ENCODE results near the gene CD177. TPM values are rescaled to one million over a fixed set of nuclear protein-coding genes. Genes with fewer than 3 reads are reported as not detected.
"Not testable (repeated sequence)": the region's sequence is repeated elsewhere in the genome, so short reads cannot be mapped to it uniquely, and the experiment has no call there.

The CD177 gene
- total RNA-seq, 2 experiments from 2014 or later, result not detected

DNA sequence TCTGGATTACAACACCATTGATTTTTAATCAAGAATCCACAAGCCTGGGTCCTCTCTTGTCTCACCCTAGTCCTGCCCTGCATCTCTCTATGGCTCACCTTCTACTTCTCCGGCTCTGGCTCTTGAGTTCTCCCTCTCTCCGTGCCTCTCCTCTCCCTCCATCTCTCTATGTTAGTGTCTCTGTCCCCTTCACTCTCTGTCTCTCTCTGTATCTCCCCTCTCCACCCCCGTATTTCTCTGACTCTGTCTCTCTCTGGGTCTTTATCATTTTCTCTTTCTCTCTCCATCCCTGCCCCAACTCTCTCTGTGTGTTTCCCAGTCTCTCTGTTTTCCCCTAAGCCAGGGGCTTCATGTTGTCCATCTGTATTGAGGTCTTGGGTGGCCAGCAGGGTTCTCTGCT, 12.4 kb upstream of the CD177 start:
- POLR2A ChIA-PET; CTCF ChIA-PET; H3K27ac Mint-ChIP-seq; H3K4me1 Mint-ChIP-seq; H3K36me3 Mint-ChIP-seq (ENCODE audit: low read depth); H3K27me3 Mint-ChIP-seq; DNase-seq; H3K9me3 Mint-ChIP-seq; H3K4me3 Mint-ChIP-seq: not testable (repeated sequence)

- H3K4me1 Mint-ChIP-seq; H3K27ac Mint-ChIP-seq; CTCF ChIA-PET; DNase-seq; H3K9me3 Mint-ChIP-seq; H3K27me3 Mint-ChIP-seq; POLR2A ChIA-PET; H3K4me3 Mint-ChIP-seq; H3K36me3 Mint-ChIP-seq (ENCODE audit: low read depth): not testable (repeated sequence)
Observed at GRCh38 chr19:43342104-43342503, 11.4 kb upstream of the CD177 start.

DNA sequence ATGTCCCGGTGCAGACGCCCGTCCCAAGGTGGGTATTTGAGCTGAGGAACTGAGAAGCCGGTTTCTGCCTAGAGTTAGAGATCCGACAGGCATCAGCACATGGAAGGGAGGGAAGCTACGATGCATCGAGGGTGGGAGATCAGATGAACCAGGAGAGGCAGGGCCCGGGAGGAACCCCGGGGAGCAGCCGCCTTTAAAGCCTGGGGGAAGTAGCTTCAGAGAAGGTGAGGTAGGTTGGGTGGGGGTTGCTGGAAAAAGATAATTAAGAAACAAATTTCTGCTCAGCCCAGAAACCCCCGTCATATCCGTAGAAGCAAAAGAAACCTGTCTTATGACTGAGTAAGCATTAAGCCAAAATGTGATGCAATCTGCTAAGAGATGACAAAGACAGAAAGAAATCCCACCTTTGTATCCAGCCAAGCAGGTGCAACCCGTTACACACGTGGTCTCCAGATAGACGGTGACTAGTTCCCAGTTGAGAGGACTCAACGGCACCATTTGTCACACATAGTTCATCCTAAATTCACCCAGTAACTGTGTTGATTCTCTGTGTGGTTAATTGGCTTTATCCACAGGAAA, 9.1 kb upstream of the CD177 start:
- H3K27me3 Mint-ChIP-seq; H3K4me1 Mint-ChIP-seq; POLR2A ChIA-PET; H3K9me3 Mint-ChIP-seq; H3K4me3 Mint-ChIP-seq; CTCF ChIA-PET; H3K36me3 Mint-ChIP-seq (ENCODE audit: low read depth); H3K27ac Mint-ChIP-seq; DNase-seq: not testable (repeated sequence)

DNA sequence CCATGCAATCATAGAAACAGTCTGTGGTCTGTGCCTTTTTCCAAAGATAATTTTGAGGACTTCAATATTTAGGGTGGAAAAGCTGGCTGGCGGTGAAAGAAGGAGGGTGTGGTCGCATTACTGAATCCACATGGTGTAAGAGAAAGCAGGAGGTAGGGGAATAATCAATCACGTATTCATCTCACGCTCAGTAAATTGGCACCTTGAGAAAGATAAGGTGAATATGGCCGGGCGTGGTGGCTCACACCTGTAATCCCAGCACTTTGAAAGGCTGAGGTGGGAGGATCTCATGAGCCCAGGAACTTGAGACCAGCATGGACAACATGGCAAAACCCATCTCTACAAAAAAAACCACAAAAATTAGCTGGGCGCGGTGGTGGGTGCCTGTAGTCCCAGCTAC, 3.7 kb upstream of the CD177 start:
- H3K36me3 Mint-ChIP-seq (ENCODE audit: low read depth); H3K27ac Mint-ChIP-seq; H3K27me3 Mint-ChIP-seq; CTCF ChIA-PET; H3K4me1 Mint-ChIP-seq; H3K4me3 Mint-ChIP-seq; DNase-seq; H3K9me3 Mint-ChIP-seq; POLR2A ChIA-PET: not testable (repeated sequence)

DNA sequence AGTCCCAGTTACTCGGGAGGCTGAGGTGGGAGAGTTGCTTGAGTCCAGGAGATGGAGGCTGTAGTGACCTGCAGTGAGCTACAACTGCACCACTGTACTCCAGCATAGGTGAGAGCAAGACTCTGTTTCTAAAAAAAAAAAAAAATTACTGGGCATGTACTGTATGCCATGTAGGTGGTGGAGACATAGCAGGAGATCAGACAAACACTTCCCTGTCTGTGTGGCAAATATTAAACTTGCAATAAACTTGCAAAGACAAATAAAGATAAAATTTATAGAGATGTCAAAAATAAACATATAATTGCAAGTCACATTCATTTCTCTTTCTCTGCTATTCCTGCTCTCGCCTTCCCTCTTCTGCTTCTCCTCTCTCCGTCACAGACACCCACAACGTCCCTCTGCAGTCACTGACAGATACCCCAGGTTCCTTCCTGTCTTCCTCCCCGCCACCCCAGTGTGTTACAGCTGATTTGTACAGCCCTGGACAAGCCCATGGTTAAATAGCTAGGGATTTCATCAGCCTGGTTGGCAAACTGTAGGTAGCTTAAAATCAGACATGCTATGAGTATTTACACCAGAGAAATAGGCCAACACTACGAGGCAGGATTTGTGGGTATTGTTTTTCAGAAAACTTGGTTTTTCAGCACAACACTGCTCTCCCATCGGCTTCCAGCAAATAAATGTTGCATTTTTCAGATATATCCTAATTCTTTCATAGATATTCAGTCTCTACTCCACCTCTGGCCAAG, 1.3 kb upstream of the CD177 start:
- Mint-ChIP-seq H3K27ac (no peak overlapping the region), H3K36me3 (ENCODE audit: low read depth) (no peaks in the 10 kb centered on the region), H3K4me3 (no peak overlapping the region), H3K4me1 (no peaks in the 10 kb centered on the region), H3K9me3 (no peaks in the 10 kb centered on the region), H3K27me3 (peaks cover 4% of the 10 kb centered on the region)
- ChIA-PET POLR2A (no interaction called here), CTCF (no interaction called here)
- no peak for DNase-seq

- no peak for DNase-seq
- no peaks in the 10 kb centered on the region for H3K4me1 Mint-ChIP-seq
- H3K4me3 Mint-ChIP-seq, result no peak overlapping the region
- H3K9me3 Mint-ChIP-seq, result no peaks in the 10 kb centered on the region
- H3K27ac Mint-ChIP-seq, result no peak overlapping the region
- H3K36me3 Mint-ChIP-seq (ENCODE audit: low read depth), result no peaks in the 10 kb centered on the region
- H3K27me3 Mint-ChIP-seq, result peaks cover 4% of the 10 kb centered on the region
- ChIA-PET POLR2A (no interaction called here), CTCF (no interaction called here)
Observed at GRCh38 chr19:43354305-43354627, 780 bp downstream of the CD177 start.

DNA sequence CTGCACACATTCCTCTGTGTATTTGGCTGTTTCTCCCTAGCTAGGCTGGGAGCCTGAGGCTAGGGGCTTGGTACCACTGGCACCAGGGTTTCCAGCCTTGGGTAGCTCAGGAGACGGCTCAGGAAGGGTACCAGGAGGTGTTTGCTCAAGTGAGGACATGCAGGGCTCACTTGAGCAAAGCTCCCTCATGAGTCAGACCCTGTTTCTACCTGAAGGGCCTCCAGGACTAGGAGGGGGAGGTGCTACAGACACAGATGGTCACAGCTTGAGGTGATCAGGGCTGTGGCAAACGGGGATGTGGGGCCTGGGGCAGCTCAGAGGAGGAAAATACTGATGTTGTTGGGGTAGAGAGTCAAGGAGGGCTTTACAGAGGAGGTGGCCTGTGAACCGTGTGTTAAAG, 3.3 kb downstream of the CD177 start:
- H3K4me1 Mint-ChIP-seq; H3K27me3 Mint-ChIP-seq; DNase-seq; H3K4me3 Mint-ChIP-seq; H3K27ac Mint-ChIP-seq; H3K36me3 Mint-ChIP-seq (ENCODE audit: low read depth); POLR2A ChIA-PET; H3K9me3 Mint-ChIP-seq; CTCF ChIA-PET: not testable (repeated sequence)

- Mint-ChIP-seq H3K9me3 (no peaks in the 10 kb centered on the region), H3K4me3 (no peak overlapping the region), H3K36me3 (ENCODE audit: low read depth) (no peaks in the 10 kb centered on the region), H3K27ac (no peak overlapping the region), H3K27me3 (no peaks in the 10 kb centered on the region), H3K4me1 (no peaks in the 10 kb centered on the region)
- CTCF ChIA-PET, result no interaction called here
- DNase-seq, result no peak
- POLR2A ChIA-PET, result no interaction called here
Observed at GRCh38 chr19:43362179-43362578, 8.7 kb downstream of the CD177 start.

GRCh38 chr19:43362745-43363144, 9.3 kb downstream of the CD177 start:
- ChIA-PET CTCF (no interaction called here), POLR2A (no interaction called here)
- Mint-ChIP-seq H3K4me1 (no peaks in the 10 kb centered on the region), H3K9me3 (no peaks in the 10 kb centered on the region), H3K36me3 (ENCODE audit: low read depth) (no peaks in the 10 kb centered on the region), H3K27ac (no peak overlapping the region), H3K4me3 (no peak overlapping the region), H3K27me3 (no peaks in the 10 kb centered on the region)
- no peak for DNase-seq

DNA sequence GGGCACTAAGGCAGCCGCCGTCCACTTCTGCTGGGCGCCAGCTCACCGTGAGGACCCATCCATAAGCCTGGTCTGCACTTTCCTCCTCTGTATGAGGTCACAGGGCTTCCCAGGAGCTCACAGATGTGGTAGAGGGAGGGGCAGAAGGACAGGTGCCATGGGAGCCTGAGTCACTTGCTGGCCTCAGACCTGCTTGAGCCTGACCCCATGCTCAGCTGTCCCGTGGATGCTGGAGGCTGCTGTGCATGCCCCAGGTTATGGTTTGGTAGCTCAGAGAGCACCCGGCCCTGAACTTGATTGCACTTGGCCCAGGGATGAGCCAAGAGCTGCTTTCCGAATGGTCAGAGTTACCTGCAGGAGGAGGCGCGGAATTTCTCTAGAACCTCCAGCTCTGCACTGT, 12.2 kb downstream of the CD177 start:
- H3K27me3 Mint-ChIP-seq; H3K4me1 Mint-ChIP-seq; H3K4me3 Mint-ChIP-seq; H3K9me3 Mint-ChIP-seq; DNase-seq; POLR2A ChIA-PET; H3K36me3 Mint-ChIP-seq (ENCODE audit: low read depth); H3K27ac Mint-ChIP-seq; CTCF ChIA-PET: not testable (repeated sequence)

DNA sequence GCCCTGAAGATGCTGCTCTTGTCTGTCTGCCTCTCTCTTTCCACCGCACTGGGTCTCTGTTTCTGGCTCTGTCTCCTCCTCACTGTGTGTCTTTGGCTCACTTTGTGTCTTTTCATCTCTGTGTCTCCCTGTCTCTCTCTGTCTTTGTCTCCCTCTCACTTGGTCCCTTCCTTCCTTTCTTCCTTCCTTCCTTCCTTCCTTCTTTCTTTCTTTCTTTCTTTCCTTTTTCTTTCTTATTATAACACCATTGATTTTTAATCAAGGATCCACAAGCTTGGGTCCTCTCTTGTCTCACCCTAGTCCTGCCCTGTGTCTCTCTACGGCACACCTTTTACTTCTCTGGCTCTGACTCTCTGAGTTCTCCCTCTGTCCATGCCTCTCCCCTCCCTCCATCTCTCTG, 14.3 kb downstream of the CD177 start:
- Mint-ChIP-seq H3K9me3 (no peaks in the 10 kb centered on the region), H3K4me3 (no peak overlapping the region), H3K27ac (no peak overlapping the region), H3K4me1 (no peaks in the 10 kb centered on the region), H3K27me3 (no peaks in the 10 kb centered on the region), H3K36me3 (ENCODE audit: low read depth) (no peaks in the 10 kb centered on the region)
- ChIA-PET CTCF (no interaction called here), POLR2A (no interaction called here)
- no peak for DNase-seq

- POLR2A ChIA-PET; H3K36me3 Mint-ChIP-seq (ENCODE audit: low read depth); H3K9me3 Mint-ChIP-seq; DNase-seq; H3K27me3 Mint-ChIP-seq; H3K4me1 Mint-ChIP-seq; H3K4me3 Mint-ChIP-seq; CTCF ChIA-PET; H3K27ac Mint-ChIP-seq: not testable (repeated sequence)
Observed at GRCh38 chr19:43368897-43369296, 15.4 kb downstream of the CD177 start.

DNA sequence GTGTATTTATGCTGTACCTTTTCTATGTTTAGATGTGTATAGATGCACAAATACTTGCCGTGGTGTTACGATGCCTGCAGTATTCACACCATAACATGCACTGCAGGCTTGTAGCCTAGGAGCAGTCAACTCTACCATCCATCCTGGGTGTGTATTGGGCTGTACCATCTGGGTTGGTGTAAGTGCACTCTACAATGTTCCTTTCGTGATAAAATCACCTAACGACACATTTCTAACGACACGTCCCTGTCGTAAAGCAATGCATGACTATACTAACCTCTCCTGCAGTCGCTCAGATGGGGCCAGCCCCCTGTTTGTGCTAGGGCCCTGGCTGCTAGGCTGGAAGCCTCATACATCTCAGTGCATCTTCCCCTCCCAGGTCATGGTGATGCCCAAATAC, 18.4 kb downstream of the CD177 start:
- no peak overlapping the region for H3K27ac Mint-ChIP-seq
- no peaks in the 10 kb centered on the region for H3K27me3 Mint-ChIP-seq
- H3K4me1 Mint-ChIP-seq, result no peaks in the 10 kb centered on the region
- no peak for DNase-seq
- no peak overlapping the region for H3K4me3 Mint-ChIP-seq
- no peaks in the 10 kb centered on the region for H3K36me3 Mint-ChIP-seq (ENCODE audit: low read depth)
- POLR2A ChIA-PET, result no interaction called here
- no peaks in the 10 kb centered on the region for H3K9me3 Mint-ChIP-seq
- CTCF ChIA-PET, result no interaction called here

GRCh38 chr19:43372462-43372861, 19.0 kb downstream of the CD177 start:
- H3K27me3 Mint-ChIP-seq, result no peaks in the 10 kb centered on the region
- CTCF ChIA-PET, result no interaction called here

GRCh38 chr19:43377624-43378023, 24.1 kb downstream of the CD177 start:
- H3K36me3 Mint-ChIP-seq (ENCODE audit: low read depth); H3K4me3 Mint-ChIP-seq; H3K4me1 Mint-ChIP-seq; H3K27ac Mint-ChIP-seq; DNase-seq; POLR2A ChIA-PET; H3K9me3 Mint-ChIP-seq; H3K27me3 Mint-ChIP-seq; CTCF ChIA-PET: not testable (repeated sequence)

More at GRCh38 chr19:43372462-43372861, 19.0 kb downstream of the CD177 start:
- H3K4me3 Mint-ChIP-seq, result no peak overlapping the region
- H3K36me3 Mint-ChIP-seq (ENCODE audit: low read depth), result no peaks in the 10 kb centered on the region
- no peaks in the 10 kb centered on the region for H3K4me1 Mint-ChIP-seq
- H3K9me3 Mint-ChIP-seq, result no peaks in the 10 kb centered on the region
- POLR2A ChIA-PET, result no interaction called here
- H3K27ac Mint-ChIP-seq, result no peak overlapping the region
- no peak for DNase-seq
